Type B pancreatic cell (in vitro differentiated cells): Measurements from ENCODE around the gene DDIT4. TPM values are rescaled to one million over a fixed set of nuclear protein-coding genes. Genes with fewer than 3 reads are reported as not detected.

Experiments used
- DNase-seq: peaks from one replicate; pipeline ENCODE4 v3.0.0; 2021; ENCODE audit warnings: mixed read lengths; ENCODE audit not compliant: unreplicated experiment; ENCODE audit errors: extremely low spot score
- H3K27ac Mint-ChIP-seq: 2 replicates; pipeline ENCODE4 v1.8.0; 2021; ENCODE audit warnings: mild to moderate bottlenecking, mixed read lengths
- H3K27me3 Mint-ChIP-seq: 2 replicates; pipeline ENCODE4 v1.8.0; 2021; ENCODE audit warnings: mixed read lengths
- H3K36me3 Mint-ChIP-seq: 2 replicates; pipeline ENCODE4 v1.8.0; 2021; ENCODE audit warnings: mixed read lengths
- H3K4me1 Mint-ChIP-seq: one replicate; pipeline ENCODE4 v1.8.0; 2021; ENCODE audit warnings: mixed read lengths; ENCODE audit not compliant: unreplicated experiment
- H3K4me3 Mint-ChIP-seq: 2 replicates; pipeline ENCODE4 v1.8.0; 2021; ENCODE audit warnings: mild to moderate bottlenecking, mixed read lengths
- H3K9me3 Mint-ChIP-seq: 2 replicates; pipeline ENCODE4 v1.8.0; 2021; ENCODE audit warnings: mixed read lengths
- CTCF ChIP-seq: fragments of 200-600 bp; sonication (generic); conservative IDR thresholded peaks from 2 replicates; pipeline ENCODE4 v1.5.0; 2021; ENCODE audit warnings: antibody characterized with exemption, mild to moderate bottlenecking
- total RNA-seq: library from RNA; stranded (reverse); gene quantifications from 2 replicates; pipeline ENCODE4 v1.2.1, GENCODE V29; 2021; ENCODE audit warnings: low replicate concordance

Gene DDIT4
- total RNA-seq, 1 donor from 2014 or later: 95.9 TPM

- peaks cover 33% of the 10 kb centered on the region for H3K4me1 Mint-ChIP-seq
- DNase-seq: no peak
- H3K4me3 Mint-ChIP-seq: no peak overlapping the region
- no peak overlapping the region for H3K27ac Mint-ChIP-seq
- H3K9me3 Mint-ChIP-seq: no peaks in the 10 kb centered on the region
- peaks cover 2% of the 10 kb centered on the region for H3K27me3 Mint-ChIP-seq
- no peaks in the 10 kb centered on the region for H3K36me3 Mint-ChIP-seq
- TF ChIP-seq CTCF: no peak
Measured at GRCh38 chr10:72314263-72314662, 40.5 kb downstream of the DDIT4 start.

- Mint-ChIP-seq H3K27me3 (peaks cover 2% of the 10 kb centered on the region), H3K9me3 (no peaks in the 10 kb centered on the region), H3K36me3 (no peaks in the 10 kb centered on the region), H3K27ac (no peak overlapping the region), H3K4me3 (no peak overlapping the region), H3K4me1 (peaks cover 29% of the 10 kb centered on the region)
- no peak for DNase-seq
- no peak for TF ChIP-seq CTCF
Measured at GRCh38 chr10:72315054-72315453, 41.3 kb downstream of the DDIT4 start.

GRCh38 chr10:72315611-72316385, 42.1 kb downstream of the DDIT4 start:
- no peak for TF ChIP-seq CTCF
- DNase-seq: no peak
- no peak overlapping the region for H3K4me3 Mint-ChIP-seq
- H3K36me3 Mint-ChIP-seq: no peaks in the 10 kb centered on the region
- H3K27ac Mint-ChIP-seq: peak overlapping the region; percentile 24
- peaks cover 2% of the 10 kb centered on the region for H3K27me3 Mint-ChIP-seq
- no peaks in the 10 kb centered on the region for H3K9me3 Mint-ChIP-seq
- H3K4me1 Mint-ChIP-seq: peaks cover 30% of the 10 kb centered on the region

GRCh38 chr10:72316386-72316700, 42.6 kb downstream of the DDIT4 start:
- Mint-ChIP-seq H3K9me3 (no peaks in the 10 kb centered on the region), H3K4me1 (peaks cover 32% of the 10 kb centered on the region), H3K36me3 (no peaks in the 10 kb centered on the region), H3K27ac (peak overlapping the region; percentile 24), H3K27me3 (peaks cover 2% of the 10 kb centered on the region), H3K4me3 (no peak overlapping the region)
- no peak for TF ChIP-seq CTCF
- DNase-seq: no peak

- Mint-ChIP-seq H3K27ac (no peak overlapping the region), H3K27me3 (peaks cover 2% of the 10 kb centered on the region), H3K4me1 (peaks cover 32% of the 10 kb centered on the region), H3K36me3 (no peaks in the 10 kb centered on the region), H3K9me3 (no peaks in the 10 kb centered on the region), H3K4me3 (no peak overlapping the region)
- TF ChIP-seq CTCF: no peak
- DNase-seq: no peak
Measured at GRCh38 chr10:72316748-72317435, 43.2 kb downstream of the DDIT4 start.
